CD1c-positive myeloid dendritic cell (primary cell): ENCODE measurements around the gene BAHCC1.

Experiments
- DNase-seq: peaks from one replicate; pipeline ENCODE4 v3.0.0-alpha.2; 2016; ENCODE audit errors: extremely low spot score

The BAHCC1 gene

GRCh38 chr17:81398176-81398831 lies 3.0 kb downstream of the BAHCC1 start:
- no peak for DNase-seq

- peak; percentile 18 for DNase-seq
Observed at GRCh38 chr17:81398832-81399411, 3.7 kb downstream of the BAHCC1 start.

- DNase-seq, result peak; percentile 71
Observed at GRCh38 chr17:81399481-81400153, 4.4 kb downstream of the BAHCC1 start.

- DNase-seq, result peak; percentile 36
Observed at GRCh38 chr17:81400154-81400977, 5.1 kb downstream of the BAHCC1 start.

GRCh38 chr17:81400996-81401722 lies 5.9 kb downstream of the BAHCC1 start:
- DNase-seq, result no peak

GRCh38 chr17:81401723-81402529 lies 6.7 kb downstream of the BAHCC1 start:
- peak; percentile 37 for DNase-seq

GRCh38 chr17:81402530-81402941 lies 7.3 kb downstream of the BAHCC1 start:
- no peak for DNase-seq

- DNase-seq, result no peak
Observed at GRCh38 chr17:81402981-81403467, 7.8 kb downstream of the BAHCC1 start.

- DNase-seq, result no peak
Observed at GRCh38 chr17:81403671-81404534, 8.6 kb downstream of the BAHCC1 start.

- no peak for DNase-seq
Observed at GRCh38 chr17:81404558-81405165, 9.4 kb downstream of the BAHCC1 start.

GRCh38 chr17:81405411-81405872 lies 10.2 kb downstream of the BAHCC1 start:
- DNase-seq, result no peak

GRCh38 chr17:81406117-81406953 lies 11.1 kb downstream of the BAHCC1 start:
- DNase-seq, result no peak

GRCh38 chr17:81408049-81408448 lies 12.8 kb downstream of the BAHCC1 start:
- DNase-seq, result no peak

GRCh38 chr17:81409190-81409935 lies 14.1 kb downstream of the BAHCC1 start:
- no peak for DNase-seq

GRCh38 chr17:81410852-81411251 lies 15.6 kb downstream of the BAHCC1 start:
- DNase-seq, result no peak

GRCh38 chr17:81411305-81411704 lies 16.0 kb downstream of the BAHCC1 start:
- no peak for DNase-seq

GRCh38 chr17:81412490-81413093 lies 17.3 kb downstream of the BAHCC1 start:
- DNase-seq, result peak; percentile 21
